Nephron progenitor cell (in vitro differentiated cells): ENCODE data around the gene SERPINA7.

Experiments
- DNase-seq: peaks from one replicate; pipeline ENCODE4 v3.0.0; 2021
- H3K27ac Mint-ChIP-seq: 2 replicates; pipeline ENCODE4 v1.8.0; 2021; ENCODE audit warnings: mild to moderate bottlenecking, moderate library complexity, mixed read lengths
- H3K27me3 Mint-ChIP-seq: 2 replicates; pipeline ENCODE4 v1.8.0; 2021; ENCODE audit warnings: mild to moderate bottlenecking, low read depth, mixed read lengths; ENCODE audit not compliant: poor library complexity
- H3K36me3 Mint-ChIP-seq: 2 replicates; pipeline ENCODE4 v1.8.0; 2021; ENCODE audit warnings: low read depth, mixed read lengths
- H3K4me1 Mint-ChIP-seq: 2 replicates; pipeline ENCODE4 v1.8.0; 2021; ENCODE audit warnings: mixed read lengths
- H3K4me3 Mint-ChIP-seq: 2 replicates; pipeline ENCODE4 v1.8.0; 2021; ENCODE audit warnings: mild to moderate bottlenecking, moderate library complexity, mixed read lengths
- H3K9me3 Mint-ChIP-seq: 2 replicates; pipeline ENCODE4 v1.8.0; 2021; ENCODE audit warnings: mild to moderate bottlenecking, moderate library complexity, mixed read lengths
- TF ChIP-seq, protein P1 (sequence below): fragments of 200-600 bp; sonication (generic); IDR thresholded peaks from 2 replicates; pipeline ENCODE4 v1.5.0; 2021; ENCODE audit warnings: antibody characterized with exemption

SERPINA7 gene, protein sequence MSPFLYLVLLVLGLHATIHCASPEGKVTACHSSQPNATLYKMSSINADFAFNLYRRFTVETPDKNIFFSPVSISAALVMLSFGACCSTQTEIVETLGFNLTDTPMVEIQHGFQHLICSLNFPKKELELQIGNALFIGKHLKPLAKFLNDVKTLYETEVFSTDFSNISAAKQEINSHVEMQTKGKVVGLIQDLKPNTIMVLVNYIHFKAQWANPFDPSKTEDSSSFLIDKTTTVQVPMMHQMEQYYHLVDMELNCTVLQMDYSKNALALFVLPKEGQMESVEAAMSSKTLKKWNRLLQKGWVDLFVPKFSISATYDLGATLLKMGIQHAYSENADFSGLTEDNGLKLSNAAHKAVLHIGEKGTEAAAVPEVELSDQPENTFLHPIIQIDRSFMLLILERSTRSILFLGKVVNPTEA

DNA sequence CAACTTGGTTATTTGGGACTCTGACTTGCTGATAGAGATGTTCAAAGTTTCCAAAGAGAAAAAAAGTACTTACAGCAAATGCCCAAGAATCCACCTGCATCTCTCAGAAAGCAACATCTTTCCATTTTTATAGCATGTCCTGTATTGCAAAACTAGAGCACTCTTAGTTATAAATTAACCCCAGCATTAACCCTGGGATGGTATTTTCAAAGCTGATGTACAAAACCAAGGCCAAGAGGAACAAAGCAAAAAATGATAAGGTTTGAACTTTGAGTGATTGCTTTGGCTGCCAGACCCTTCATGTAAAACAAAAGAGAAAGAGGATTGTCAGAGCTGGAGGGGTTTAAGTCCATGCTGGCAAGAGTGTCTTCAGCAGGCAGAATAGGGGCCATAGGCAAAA, at the start of gene SERPINA7:
SERPINA7 (minus strand) TSS at position 103 of the 400 bp plus-strand sequence. CDS start 1,669 bp downstream, outside the sequence.
- Mint-ChIP-seq H3K27ac (no peak within 1 kb of the TSS), H3K4me3 (no peak within 1 kb of the TSS), H3K36me3 (no peaks in the 10 kb centered on the region), H3K4me1 (no peaks in the 10 kb centered on the region), H3K9me3 (peaks cover 14% of the 10 kb centered on the region), H3K27me3 (peaks cover 3% of the 10 kb centered on the region)
- TF ChIP-seq, protein P1, sequence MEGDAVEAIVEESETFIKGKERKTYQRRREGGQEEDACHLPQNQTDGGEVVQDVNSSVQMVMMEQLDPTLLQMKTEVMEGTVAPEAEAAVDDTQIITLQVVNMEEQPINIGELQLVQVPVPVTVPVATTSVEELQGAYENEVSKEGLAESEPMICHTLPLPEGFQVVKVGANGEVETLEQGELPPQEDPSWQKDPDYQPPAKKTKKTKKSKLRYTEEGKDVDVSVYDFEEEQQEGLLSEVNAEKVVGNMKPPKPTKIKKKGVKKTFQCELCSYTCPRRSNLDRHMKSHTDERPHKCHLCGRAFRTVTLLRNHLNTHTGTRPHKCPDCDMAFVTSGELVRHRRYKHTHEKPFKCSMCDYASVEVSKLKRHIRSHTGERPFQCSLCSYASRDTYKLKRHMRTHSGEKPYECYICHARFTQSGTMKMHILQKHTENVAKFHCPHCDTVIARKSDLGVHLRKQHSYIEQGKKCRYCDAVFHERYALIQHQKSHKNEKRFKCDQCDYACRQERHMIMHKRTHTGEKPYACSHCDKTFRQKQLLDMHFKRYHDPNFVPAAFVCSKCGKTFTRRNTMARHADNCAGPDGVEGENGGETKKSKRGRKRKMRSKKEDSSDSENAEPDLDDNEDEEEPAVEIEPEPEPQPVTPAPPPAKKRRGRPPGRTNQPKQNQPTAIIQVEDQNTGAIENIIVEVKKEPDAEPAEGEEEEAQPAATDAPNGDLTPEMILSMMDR, result no peak
- no peak for DNase-seq

DNA sequence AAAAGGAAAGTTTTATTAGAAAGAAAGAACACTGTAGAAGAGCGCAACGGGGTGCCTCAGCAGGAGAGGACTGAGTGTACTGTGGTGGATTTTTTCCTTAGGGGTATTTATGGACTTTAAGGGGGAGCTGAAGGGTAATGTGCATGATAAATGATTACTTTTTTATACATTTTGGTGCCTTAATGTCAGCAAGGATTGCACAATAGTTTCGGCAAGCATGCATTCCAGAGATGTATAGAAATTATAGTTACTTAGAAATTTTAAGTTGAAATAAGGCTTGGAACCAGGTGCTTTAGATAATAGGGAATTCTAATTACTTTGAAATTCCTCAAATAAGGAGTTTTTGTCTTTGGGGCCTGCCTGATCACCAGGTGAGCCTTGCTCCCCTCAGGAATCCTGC, 30.5 kb upstream of the SERPINA7 start:
- peaks cover 54% of the 10 kb centered on the region for H3K9me3 Mint-ChIP-seq

GRCh38 chrX:106050054-106050453, 11.5 kb upstream of the SERPINA7 start:
- TF ChIP-seq, protein P1, result no peak

More for the DNA sequence above, 30.5 kb upstream of the SERPINA7 start:
- H3K4me1 Mint-ChIP-seq, result no peaks in the 10 kb centered on the region
- no peaks in the 10 kb centered on the region for H3K36me3 Mint-ChIP-seq
- H3K27me3 Mint-ChIP-seq, result peaks cover 4% of the 10 kb centered on the region
- TF ChIP-seq, protein P1, result no peak
- H3K4me3 Mint-ChIP-seq, result no peak overlapping the region
- DNase-seq, result no peak
- H3K27ac Mint-ChIP-seq, result no peak overlapping the region

DNA sequence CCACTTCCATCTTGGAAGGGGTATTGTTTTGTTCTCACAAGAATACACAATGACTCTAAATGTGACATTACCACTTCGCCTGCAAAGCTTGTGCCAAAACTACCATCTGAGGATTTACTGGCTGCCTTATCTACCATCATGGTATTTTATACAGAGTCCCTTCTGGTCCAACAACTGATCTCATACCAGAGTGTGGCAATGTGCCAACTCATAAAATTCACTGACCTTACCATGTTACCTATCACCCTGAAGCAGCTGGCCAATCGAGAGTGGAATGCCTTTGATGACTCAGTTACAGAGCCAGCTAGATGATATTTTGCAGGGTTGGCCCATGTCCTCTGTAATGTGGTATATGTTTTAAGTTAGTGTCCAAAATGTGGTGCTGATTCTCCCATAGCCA, 3.8 kb upstream of the SERPINA7 start:
- TF ChIP-seq, protein P1, result no peak
- Mint-ChIP-seq H3K36me3 (no peaks in the 10 kb centered on the region), H3K27me3 (peaks cover 3% of the 10 kb centered on the region), H3K27ac (no peak overlapping the region), H3K4me1 (no peaks in the 10 kb centered on the region), H3K9me3 (no peaks in the 10 kb centered on the region), H3K4me3 (no peak overlapping the region)
- no peak for DNase-seq

More at GRCh38 chrX:106050054-106050453, 11.5 kb upstream of the SERPINA7 start:
- Mint-ChIP-seq H3K4me3 (no peak overlapping the region), H3K4me1 (no peaks in the 10 kb centered on the region), H3K36me3 (no peaks in the 10 kb centered on the region), H3K9me3 (peaks cover 48% of the 10 kb centered on the region), H3K27me3 (peaks cover 3% of the 10 kb centered on the region), H3K27ac (no peak overlapping the region)
- DNase-seq, result no peak

DNA sequence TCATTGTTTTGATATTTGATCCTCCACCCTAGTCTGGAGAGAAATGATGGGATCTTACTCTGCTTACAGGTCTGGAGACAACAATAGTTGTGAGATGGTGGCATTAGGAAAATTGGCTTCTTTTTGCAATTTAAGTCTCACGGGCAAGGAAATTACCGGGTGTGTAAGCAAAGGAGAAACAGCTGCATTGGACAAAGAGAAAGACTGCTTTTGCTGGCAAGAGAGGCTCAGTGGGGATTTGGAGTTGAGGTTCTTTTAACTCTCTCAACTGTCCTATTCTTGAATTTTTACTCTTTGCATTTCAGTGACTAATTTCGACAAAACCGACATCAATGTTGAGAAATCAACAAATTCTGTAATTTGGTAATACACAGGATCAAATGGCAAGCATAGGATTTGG, 2.3 kb upstream of the SERPINA7 start:
- TF ChIP-seq, protein P1, result no peak
- no peak overlapping the region for H3K27ac Mint-ChIP-seq
- DNase-seq, result no peak
- H3K9me3 Mint-ChIP-seq, result peaks cover 11% of the 10 kb centered on the region
- no peaks in the 10 kb centered on the region for H3K36me3 Mint-ChIP-seq
- no peak overlapping the region for H3K4me3 Mint-ChIP-seq
- no peaks in the 10 kb centered on the region for H3K4me1 Mint-ChIP-seq
- H3K27me3 Mint-ChIP-seq, result peaks cover 3% of the 10 kb centered on the region

- peaks cover 11% of the 10 kb centered on the region for H3K9me3 Mint-ChIP-seq
- H3K27me3 Mint-ChIP-seq, result peaks cover 3% of the 10 kb centered on the region
- no peak for DNase-seq
- TF ChIP-seq, protein P1, result peak; percentile 33
- no peaks in the 10 kb centered on the region for H3K36me3 Mint-ChIP-seq
- H3K4me3 Mint-ChIP-seq, result no peak overlapping the region
- H3K27ac Mint-ChIP-seq, result no peak overlapping the region
- no peaks in the 10 kb centered on the region for H3K4me1 Mint-ChIP-seq
Measured at GRCh38 chrX:106039920-106040319, 1.4 kb upstream of the SERPINA7 start.
